8988T (cell line): ENCODE data around the gene C6orf52.
"Not testable (repeated sequence)": the region's sequence is repeated elsewhere in the genome, so short reads cannot be mapped to it uniquely, and the experiment has no call there.

Experiments used
- DNase-seq: peaks from one replicate; pipeline ENCODE4 v3.0.0; 2011

The C6orf52 gene

GRCh38 chr6:10694302-10695085, at the start of gene C6orf52, which contains the start of gene PAK1IP1:
Gene C6orf52, minus strand, starts transcription at chr6:10694616. Its CDS starts 7,066 bp downstream, at chr6:10687550.
Gene PAK1IP1, plus strand, starts transcription at chr6:10694972. Its CDS starts 14 bp downstream, at chr6:10694986.
- DNase-seq = peak; percentile 61

- DNase-seq = no peak
These were observed 49.1 kb upstream of the C6orf52 start for GRCh38 chr6:10743515-10743914.

- DNase-seq = no peak
These were observed 47.8 kb upstream of the C6orf52 start for GRCh38 chr6:10742251-10742650.

DNA sequence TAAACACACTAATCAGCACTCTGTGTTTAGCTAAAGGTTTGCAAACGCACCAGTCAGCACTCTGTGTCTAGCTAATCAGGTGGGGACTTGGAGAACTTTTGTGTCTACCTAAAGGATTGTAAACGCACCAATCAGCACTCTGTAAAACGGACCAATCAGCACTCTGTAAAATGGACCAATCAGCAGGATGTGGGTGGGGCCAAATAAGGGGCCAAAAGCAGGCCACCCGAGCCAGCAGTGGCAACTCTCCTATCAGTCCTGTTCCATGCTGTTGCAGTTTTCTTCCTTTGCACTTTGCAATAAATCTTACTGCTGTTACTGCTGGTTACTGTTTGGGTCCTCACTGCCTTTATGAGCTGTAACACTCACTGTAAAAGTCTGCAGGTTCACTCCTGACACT, 47.2 kb upstream of the C6orf52 start:
- DNase-seq = not testable (repeated sequence)

DNA sequence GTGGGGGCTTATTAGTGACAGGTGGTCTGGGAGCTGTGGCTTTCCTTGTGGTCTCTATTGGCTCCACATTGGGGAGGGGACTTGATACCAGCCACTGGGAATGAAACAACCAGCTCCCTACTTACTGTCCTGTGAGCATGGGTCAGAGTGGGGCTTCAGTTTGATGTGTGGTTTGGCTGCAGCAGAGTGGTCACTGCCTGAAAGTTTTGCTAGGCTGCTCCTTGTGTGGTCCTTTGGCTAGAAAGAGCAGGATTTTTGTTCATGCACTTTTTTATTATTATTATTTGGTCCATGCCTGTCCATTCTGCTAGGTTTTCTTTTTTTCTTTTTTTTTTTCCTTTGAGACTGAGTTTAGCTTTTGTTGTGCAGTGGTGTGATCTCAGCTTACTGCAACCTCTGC, 45.6 kb upstream of the C6orf52 start:
- no peak for DNase-seq

DNA sequence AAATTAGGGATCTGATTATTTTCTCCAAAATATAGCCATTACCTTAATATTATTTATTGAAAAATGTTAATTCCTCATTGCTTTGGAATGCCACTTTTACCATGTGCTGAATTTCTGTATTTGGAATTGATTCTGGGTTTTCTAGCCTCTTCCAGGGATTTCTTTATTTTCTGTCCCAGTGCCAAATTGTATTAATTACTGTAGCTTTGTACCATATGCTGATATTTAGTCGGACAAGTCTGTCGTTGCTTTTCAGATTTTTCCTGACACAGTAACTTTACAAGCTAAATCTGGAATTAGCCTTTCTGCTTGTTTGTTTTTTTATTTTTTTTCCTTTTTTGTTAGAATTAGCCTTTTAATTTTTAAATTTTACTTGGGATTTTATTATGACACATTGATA, 42.3 kb upstream of the C6orf52 start:
- no peak for DNase-seq

- no peak for DNase-seq
These were observed 39.4 kb upstream of the C6orf52 start for GRCh38 chr6:10733863-10734262.

DNA sequence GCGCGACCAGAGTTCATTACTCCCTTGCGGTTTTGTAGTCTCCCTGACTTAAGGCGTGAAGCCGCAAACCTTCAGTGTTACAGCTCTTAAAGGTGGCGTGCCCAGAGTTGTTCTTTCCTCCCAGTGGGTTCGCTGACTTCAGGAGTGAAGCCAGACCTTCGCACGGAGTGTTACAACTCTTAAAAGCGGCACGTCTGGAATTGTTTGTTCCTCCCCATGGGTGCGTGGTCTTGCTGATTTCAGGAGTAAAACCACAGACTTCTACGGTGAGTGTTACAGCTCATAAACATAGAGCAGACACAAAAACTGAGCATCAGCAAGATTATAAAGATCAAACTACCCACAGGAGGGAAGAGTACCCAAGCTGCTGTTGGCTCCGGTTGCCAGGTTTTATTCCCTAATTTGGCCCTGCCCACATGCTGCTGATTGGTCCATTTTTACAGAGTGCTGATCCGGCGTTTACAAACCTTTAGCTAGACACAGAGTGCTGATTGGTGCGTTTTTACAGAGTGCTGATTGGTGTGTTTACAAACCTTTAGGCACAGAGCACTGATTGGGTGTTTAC, 38.8 kb upstream of the C6orf52 start:
- no peak for DNase-seq

GRCh38 chr6:10730254-10730653, 35.8 kb upstream of the C6orf52 start:
- DNase-seq = no peak

- no peak for DNase-seq
These were observed 31.3 kb upstream of the C6orf52 start for GRCh38 chr6:10725716-10726115.

- DNase-seq = no peak
These were observed 30.6 kb upstream of the C6orf52 start for GRCh38 chr6:10725044-10725443.

GRCh38 chr6:10723567-10723881, 29.1 kb upstream of the C6orf52 start:
- no peak for DNase-seq

DNA sequence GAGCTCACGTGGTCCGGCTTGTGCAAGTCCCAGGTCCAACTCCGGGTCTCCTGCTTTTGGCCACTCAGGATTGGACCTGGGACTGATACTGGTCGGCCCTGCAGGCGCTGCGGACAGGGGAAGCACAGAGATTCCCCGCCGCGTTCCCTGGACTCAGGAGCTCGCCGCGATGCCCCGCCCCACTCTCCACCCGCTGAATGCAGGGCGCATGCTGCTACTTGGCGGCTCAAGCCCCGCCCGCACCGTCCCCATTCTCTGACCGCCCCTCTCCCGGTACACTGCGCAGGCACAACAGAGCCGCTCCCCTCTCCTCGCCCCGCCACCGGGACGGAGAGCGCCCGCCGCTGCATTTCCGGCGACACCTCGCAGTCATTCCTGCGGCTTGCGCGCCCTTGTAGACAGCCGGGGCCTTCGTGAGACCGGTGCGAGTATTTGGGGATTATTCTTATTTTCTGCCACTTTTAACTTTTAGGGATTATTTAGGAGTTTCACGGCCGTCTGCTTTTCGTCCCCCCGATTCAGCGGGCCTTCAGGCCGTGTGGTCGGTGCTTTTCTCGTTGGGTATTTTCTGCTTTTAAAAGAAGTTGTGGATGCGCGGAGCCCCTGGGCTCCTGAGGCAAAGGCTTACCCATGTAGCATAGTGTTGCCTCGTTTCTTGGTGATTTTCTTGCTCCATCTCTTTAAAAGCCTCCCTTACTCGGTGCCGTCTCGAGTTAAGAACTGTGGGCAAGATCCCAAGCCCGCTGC, 28.6 kb upstream of the C6orf52 start, which contains the start of gene TMEM14C:
Gene TMEM14C, plus strand, starts transcription at position 251 of the 747 bp plus-strand sequence. CDS start 1,544 bp downstream, outside the sequence.
- peak; percentile 93 for DNase-seq

GRCh38 chr6:10722570-10722819, 28.1 kb upstream of the C6orf52 start:
- no peak for DNase-seq

DNA sequence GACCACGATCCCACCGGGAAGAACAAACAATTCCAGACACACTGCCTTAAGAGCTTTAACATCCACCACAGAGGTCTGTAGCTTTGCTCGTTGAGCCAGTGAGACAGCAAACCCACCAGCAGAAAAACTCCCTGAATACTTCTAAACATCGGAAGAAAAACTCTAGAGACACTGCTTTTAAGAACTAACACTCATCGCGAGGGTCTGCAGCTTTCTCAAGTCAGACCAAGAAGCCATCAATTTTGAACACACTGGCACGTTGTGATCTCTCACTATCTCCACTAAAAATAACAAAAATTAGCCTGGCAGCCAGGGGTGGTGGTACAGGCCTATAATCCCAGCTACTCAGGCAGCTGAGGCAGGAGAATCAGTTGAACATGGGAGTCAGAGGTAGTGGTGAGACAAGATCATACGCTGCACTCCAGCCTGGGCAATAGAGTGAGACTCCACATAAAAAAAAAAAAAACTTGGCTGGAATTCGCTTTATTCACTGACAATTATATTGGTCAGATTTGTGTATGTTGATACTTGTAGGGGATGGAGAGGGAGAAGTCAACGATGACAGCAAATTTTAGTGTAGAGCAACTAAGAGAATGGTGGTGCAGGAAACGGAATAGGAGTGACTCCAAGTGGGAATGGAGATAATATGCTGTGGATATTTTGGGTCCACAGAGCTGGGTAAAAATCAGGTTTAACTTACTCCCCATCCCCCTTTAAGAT, 27.6 kb upstream of the C6orf52 start:
- no peak for DNase-seq

GRCh38 chr6:10720960-10721849, 26.8 kb upstream of the C6orf52 start:
- not testable (repeated sequence) for DNase-seq

DNA sequence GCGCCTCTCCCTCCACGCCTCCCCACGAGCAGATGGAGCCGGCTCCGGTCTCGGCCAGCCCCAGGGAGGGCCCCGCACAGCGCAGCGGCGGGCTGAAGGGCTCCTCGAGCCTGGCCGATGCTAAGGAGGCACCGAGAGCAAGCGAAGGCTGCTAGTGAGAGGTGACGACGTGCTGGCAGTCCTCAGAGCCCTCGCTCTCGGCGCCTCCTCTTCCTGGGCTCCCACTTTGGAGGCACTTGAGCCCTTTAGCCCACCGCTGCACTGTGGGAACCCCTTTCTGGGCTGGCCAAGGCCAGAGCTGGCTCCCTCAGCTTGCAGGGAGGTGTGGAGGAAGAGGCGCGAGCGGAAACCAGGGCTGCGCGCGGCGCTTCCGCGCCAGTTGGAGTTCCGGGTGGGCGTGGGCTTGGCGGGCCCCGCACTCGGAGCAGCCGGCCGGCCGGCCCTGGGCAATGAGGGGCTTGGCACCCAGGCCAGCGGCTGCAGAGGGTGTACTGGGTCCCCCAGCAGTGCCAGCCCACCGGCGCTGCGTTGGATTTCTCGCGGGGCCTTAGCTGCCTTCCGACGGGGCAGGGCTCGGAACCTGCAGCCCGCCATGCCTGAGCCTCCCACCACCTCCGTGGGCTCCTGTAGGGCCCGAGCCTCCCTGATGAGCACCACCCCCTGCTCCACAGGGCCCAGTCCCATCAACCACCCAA, 26.0 kb upstream of the C6orf52 start:
- DNase-seq = no peak

- DNase-seq = no peak
These were observed 25.5 kb upstream of the C6orf52 start for GRCh38 chr6:10719964-10720264.

DNA sequence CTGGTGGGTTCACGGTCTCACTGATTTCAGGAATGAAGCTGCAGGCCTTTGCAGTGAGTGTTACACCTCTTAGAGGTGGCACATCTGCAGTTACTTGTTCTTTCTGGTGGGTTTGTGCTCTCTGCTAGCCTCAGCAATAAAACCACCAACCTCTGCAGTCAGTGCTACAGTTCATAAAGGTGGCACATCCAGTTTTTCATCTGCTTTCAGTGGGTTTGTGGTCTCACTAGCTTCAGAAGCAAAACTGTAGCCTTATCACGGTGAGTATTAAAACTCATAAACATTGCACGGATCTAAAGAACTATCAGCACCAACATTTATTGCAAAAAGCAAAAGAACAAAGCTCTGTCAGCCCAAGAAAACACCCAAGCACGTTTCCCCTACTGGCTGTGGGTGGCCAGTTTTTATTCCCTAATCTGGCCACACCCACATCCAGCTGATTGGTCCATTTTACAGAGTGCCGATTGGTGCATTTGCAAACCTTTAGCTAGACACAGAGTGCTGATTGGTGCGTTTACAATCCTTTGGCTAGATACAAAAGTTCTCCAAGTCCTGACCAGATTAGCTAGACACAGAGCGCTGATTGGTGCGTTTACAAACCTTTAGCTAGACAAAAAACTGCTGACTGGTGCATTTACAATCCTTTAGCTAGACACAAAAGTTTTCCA, 25.0 kb upstream of the C6orf52 start:
- DNase-seq = no peak

DNA sequence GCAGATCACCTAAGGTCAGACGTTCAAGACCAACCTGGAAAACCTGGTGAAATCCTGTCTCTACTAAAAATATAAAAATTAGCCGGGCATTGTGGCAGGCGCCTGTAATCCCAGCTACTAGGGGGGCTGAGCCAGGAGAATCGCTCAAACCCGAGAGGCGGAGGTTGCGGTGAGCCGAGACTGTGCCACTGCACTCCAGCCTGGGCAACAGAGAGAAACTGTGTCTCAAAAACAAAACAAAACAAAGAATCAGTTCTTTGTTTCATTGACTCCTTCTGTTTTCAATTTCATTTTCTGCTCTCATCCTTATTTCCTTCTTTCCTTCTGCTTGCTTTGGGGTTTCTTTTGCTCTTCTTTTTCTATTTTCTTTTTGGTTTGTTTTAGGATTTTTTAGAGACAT, 19.5 kb upstream of the C6orf52 start:
- no peak for DNase-seq

- DNase-seq = no peak
These were observed 2.2 kb upstream of the C6orf52 start for GRCh38 chr6:10696655-10697054.
